Measurements from ENCODE around the gene ZP2.

DNA sequence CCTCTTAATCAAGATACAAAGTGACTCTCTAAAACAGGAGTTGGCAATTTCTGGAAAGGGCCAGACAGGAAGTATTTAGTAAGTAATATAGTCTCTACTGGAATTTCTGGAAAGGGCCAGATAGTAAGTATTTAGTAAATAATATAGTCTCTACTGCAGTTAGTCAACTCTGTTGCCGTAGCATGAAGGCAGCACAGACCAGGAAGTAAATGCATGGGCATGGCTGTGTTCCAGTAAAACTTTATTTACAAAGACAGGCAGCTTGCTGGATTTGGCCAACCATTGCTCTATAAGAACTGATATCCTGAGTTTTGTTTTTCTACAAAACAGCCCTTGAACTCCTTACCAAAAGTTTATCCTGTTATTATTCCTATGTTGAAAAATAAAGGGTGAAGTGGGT is 36.0 kb downstream of the ZP2 start:
- TF ChIP-seq, protein P1, sequence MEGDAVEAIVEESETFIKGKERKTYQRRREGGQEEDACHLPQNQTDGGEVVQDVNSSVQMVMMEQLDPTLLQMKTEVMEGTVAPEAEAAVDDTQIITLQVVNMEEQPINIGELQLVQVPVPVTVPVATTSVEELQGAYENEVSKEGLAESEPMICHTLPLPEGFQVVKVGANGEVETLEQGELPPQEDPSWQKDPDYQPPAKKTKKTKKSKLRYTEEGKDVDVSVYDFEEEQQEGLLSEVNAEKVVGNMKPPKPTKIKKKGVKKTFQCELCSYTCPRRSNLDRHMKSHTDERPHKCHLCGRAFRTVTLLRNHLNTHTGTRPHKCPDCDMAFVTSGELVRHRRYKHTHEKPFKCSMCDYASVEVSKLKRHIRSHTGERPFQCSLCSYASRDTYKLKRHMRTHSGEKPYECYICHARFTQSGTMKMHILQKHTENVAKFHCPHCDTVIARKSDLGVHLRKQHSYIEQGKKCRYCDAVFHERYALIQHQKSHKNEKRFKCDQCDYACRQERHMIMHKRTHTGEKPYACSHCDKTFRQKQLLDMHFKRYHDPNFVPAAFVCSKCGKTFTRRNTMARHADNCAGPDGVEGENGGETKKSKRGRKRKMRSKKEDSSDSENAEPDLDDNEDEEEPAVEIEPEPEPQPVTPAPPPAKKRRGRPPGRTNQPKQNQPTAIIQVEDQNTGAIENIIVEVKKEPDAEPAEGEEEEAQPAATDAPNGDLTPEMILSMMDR (IDR thresholded peaks at IDR 0.05; ENCODE audit: low read depth, low read length, poor library complexity, severe bottlenecking) = no peak
- no peak for TF ChIP-seq EZH2phosphoT487 (IDR thresholded peaks at IDR 0.05; ENCODE audit: borderline replicate concordance, low read length)
